GM15510 (cell line): ENCODE data around the gene DNAJC6.

Source experiments
- POLR2A ChIP-seq: IDR thresholded peaks from 3 replicates; pipeline ENCODE4 v1.6.1; 2011; ENCODE audit warnings: borderline replicate concordance; ENCODE audit not compliant: insufficient read length; ENCODE audit errors: extremely low read depth

The DNAJC6 gene

DNA sequence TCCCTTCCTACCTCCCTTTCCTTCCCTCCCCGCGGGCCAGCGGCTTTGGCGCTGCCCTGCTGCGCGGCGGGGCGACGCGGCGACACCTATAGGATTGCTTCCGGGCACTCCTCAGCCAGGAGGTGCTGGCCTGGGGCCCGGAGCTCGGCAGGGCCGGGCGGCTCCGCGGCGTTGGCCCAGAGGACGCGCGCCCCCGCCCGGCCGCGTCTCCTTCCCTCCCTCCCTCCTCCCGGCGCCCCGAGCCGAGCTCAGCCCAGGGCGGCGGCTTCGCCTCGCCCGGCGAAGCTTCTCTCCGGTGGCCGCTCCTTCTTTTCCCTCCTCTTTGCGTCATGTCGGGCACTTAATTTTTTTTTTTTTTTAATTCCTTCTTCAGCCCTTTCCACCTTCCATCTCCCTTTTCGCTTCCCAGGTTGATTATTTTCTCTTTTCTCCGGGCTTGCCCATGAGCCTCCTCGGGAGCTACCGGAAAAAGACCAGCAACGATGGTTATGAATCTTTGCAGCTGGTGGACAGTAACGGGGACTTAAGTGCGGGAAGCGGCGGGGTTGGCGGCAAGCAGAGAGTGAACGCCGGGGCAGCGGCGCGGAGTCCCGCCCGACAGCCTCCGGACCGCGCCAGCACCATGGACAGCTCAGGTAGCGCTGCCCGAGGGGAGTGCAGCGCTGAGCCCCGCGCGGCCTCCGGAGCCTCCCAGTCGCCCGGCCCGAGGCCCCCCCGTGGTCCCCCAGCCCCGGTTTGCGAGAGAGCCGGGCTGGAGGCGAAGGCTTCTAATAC lies at the start of gene DNAJC6:
DNAJC6 (plus strand) TSS at position 240 of the 774 bp plus-strand sequence; CDS start at position 443, 203 bp downstream.
- TF ChIP-seq POLR2A, result no peak

DNA sequence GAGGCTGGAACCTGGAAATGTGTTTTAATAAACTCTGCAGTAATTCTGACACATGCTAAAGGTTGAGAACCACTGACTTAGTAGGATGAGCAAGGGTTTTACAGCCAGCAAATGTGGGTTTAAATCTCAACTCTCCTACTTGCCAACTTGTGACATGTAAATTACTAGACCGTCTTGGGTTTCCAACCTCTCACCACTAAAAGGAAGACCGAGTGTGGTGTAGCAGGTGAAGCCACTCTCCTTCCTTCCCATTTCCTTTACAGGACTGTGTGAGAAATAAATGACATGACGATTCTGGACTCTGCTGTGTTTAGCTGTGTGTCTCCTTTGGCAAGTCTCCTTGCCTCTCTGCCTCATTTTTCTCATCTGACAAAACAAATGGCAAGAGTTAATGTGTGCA lies 49.5 kb upstream of the DNAJC6 start:
- TF ChIP-seq POLR2A, result no peak

DNA sequence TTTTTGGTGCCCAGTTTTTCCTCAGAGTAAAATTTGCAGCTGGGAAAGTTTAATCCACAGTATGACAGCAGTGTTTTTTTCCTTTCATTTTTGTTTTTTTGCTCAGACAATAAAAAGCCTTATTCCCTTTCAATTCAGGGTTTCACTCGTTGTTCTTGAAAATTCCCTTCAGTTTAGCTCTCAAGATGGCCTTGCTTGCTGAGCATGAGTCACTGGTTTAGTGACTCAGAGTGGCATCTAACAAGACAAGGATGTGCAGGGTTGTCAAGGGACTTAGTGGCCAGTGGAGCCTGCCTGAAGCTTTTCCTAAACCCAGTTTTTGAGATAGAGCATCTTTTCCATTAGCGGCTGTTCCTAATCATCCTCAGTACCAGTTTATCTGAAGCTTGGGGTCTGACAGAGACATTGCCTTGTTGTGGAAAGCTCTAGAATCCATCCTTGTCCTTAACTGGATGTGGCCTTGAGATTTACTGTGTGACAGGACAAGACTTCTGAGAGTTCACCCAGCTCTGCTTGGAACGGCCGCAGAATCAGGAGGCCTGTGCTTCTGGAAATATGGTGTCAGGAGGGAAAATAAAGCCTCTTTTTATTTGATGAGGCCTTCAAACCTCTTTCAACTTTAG lies 48.4 kb upstream of the DNAJC6 start:
- no peak for TF ChIP-seq POLR2A

DNA sequence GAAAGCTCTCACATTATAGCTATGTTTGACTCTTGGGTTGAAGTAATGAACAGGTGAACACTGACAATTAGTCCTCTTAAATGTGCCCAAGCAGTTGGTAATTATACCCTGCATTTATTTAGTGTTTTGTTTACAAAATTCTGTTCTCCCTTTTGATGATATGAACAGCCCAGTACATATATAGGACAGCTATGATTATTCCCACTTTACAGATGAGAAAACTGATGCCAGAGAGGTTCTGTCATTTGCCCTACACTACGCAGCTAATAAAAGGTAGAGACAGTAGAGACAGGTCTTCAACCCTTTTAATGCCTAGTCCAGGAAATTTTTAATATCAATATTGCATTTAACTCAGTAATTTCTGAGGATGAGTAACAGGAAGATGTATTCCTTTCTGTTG lies 46.1 kb upstream of the DNAJC6 start:
- TF ChIP-seq POLR2A, result no peak

DNA sequence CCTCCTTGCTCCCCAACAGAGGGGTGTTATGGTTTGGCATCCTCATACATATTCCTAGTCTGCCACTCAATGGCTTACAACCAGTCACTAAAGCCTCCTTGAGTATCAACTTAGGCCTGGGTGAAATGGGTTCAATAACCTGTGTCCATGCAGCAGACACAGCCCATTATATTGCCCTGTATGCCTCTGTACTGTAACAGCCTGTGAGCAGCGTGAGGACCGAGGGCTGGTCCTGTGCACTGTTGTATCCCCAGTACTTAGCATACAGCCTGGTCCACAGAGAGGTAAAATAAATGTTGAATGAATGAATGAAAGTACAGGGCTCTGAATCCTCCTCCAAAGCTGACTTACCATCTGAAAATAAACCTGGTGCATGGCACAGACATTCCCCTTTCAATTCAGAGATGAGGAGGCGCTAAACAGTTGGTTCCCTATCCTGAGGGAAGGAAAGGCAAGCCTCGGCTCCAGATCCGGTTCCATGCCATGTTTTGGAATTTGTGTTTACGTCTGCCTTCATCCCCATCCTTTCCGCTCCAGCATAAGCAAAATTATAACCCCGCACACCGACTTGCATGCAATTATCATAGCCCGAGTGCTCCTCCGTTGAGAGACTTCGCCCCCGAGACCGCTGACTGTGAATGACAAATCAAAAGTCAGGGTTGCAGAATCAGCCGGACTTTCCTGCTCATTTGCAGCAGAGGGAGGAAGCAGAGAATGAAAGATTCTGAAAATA lies 45.0 kb upstream of the DNAJC6 start:
- TF ChIP-seq POLR2A, result no peak

DNA sequence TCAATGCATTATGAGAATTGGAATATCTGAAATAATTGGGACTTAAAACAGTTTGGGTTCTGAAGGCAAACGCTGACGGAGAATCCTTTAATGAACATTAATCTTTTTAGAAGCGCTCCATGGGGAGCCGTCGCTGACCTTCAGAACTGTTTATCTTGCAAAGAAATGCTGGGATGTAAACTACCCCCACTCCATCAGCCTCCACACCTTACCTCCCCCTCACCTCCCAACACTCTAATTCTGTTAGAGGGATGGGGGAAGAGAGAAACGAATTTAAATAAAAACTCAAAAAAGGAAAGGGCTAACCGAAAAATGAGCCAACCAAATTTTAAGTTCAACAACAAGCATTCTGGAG lies 44.1 kb upstream of the DNAJC6 start:
- no peak for TF ChIP-seq POLR2A

DNA sequence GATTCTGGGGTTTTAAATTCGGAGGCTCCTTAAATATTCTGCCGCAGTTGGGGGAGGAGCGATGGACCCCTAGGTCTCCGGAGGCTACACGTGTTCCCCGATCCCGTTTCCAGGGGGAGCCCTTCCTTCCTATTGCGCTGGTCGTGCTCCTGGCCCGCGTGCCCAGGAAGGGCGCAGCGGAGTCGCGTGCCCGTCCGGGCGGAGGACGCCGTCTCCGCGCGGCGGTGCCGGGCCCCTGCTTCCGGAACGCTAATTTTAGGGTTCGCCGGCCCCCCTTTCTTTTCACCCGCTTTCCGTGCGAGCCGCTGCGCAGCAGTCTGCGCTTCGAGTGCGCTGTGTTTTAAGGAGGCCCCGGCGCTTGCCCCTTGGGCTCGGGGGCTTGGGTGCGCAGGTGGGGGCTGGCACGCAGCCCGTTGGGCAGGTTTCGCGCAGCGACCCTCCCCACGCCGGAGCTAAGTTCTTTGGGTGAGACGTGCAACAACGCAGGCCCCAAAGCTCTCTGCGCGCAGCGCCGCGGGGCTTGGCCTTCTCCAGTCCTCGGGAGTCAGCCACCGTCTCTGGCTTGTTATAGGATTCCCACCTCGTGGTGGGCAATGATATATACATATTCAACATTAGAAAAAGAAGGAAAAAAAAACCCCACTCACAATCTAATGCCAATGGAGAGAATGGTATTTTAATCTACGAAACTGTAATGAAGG lies 43.5 kb upstream of the DNAJC6 start:
- peak; percentile 42 for TF ChIP-seq POLR2A

DNA sequence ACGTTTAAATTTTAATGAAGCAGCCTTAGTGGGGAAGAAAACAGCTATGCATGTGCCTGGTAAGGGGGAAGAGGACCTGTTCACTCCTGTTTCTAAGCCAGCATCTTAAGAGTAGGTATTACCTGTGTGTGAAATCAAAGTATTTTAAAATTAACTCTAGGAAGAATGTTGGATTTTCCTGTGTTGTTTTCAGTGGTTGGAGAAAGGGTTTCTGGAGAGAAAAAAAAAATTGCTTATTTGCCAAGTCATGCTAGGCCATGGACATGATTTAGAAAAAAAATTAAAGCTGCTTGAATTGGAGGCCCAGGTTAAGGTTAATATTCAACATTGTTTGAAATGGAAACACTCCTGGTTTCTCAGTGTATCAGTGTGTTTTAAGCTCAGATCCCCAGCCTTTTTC lies 42.9 kb upstream of the DNAJC6 start:
- no peak for TF ChIP-seq POLR2A

DNA sequence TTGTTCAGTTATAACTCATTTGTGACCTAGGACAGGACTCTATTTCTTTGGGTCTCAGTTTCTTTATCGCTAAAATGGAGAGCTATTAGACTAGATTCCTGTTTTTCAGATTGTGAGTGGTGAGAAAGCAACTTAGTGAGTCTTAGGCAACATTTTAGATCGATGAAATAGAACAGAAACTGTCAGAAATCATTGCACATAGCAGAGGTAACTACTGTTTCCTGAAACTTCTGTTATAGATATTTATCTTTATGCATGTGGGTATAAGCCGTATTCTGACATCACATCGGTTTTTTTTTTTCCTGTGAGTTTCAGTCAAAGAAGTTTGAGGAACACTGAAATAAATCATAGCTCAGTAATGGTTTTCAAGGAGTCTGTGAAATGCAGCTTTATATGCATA lies 42.1 kb upstream of the DNAJC6 start:
- no peak for TF ChIP-seq POLR2A

DNA sequence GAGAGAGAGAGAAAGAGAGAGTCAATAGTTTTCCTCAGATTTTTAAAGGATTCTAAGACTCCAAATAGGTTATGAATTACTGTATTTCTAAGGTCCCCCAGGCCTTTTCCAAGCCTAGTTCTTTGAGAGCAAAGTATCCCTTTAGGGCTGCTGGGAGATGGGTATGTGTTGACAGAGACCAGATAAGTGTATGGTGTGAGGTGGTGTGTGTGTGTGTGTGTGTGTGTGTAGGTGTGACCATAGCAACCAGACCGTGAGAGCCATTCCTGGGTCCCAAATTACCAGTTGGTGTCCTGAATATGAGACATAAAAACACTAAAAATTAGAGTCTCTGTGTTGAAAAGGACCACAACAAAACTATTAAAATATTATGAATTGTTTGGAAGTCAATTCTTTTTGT lies 41.7 kb upstream of the DNAJC6 start:
- TF ChIP-seq POLR2A, result no peak

DNA sequence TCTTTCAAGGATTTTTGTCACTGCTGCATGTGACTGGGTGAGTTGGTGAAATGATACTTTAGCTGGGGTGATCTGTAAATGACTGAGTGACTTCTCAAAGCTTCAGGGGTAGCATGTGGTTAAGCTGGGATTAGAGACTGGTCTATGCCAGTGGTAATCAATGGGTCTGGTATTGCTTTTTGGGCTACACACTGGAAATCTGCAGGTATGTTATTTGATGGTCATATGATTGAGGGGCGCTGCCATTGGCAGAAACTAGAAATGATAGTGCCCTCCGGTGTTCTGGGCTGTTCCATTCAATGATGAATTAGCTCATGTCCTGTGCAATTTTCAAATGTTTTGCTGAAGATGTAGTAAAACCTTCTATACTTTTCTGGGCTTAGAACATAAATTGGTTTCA lies 39.7 kb upstream of the DNAJC6 start:
- TF ChIP-seq POLR2A, result no peak

DNA sequence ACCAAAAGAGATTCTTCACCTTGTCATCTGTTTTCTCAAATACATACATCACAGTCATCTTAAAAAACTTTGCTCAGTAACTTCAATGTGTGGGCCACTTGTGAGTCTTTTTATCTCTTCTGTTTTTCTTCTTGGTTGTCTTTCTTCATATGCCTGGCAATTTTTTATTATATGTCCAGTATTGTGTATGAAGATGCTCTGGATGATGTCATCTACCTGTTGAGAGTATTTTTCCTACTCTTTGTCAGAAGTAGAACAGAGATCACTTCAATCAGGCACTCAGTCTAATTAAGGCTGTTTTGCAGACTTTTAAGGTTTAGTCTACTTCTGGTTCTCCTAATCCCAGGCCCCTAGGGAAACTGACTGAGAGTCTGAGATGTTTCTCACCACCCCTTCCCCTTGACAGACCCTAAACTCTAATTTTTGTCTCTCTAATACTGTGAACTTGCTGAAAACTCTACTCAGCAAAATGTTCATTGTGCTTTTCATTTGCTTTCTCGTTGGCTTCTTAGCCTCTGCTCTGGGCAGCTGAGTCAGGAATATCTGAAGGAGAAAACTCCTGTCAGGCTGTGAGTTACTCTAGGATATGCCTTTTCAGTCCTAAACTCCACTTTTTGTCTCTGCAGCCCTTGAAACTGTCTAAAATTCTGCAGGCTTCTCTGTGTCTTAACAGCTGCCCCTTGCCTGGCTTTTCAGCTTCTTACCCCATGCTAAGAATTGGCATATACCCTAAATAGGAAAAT lies 33.0 kb upstream of the DNAJC6 start:
- no peak for TF ChIP-seq POLR2A

DNA sequence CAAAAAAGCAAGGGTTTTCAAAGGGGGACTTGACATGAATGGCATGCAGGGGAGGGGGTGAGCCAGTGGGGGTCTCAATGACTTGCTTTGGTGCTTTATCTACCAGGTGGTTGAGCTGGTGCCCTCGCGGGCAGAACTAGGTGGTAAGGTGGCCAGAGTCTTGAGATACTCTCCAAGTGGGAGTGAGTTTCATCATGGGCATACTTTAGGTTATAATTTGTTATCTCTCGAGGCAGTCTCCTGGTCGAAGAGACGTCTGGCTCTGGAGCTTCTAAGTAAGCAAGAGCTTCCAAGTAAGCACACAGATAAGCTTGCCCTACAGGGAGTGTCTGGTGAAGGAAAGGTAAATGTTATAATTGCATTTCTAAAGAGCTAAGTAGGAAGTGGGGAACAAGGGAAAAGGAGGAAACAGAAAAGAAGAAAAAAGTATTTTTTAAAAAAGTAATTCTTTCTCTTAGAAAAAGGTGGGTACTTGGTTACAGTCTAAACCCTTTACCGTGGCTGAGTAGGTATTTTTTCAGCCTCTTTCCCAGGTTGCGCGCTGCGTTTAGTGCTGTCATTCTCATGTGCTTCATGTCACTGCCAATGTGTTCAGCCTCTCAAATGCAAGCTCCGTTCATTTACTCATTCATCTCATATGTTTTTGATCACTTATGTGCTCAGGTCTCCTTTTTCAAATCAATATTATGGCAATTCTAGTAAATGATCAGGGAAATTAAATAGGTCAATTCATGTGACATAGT lies 31.6 kb upstream of the DNAJC6 start:
- no peak for TF ChIP-seq POLR2A

DNA sequence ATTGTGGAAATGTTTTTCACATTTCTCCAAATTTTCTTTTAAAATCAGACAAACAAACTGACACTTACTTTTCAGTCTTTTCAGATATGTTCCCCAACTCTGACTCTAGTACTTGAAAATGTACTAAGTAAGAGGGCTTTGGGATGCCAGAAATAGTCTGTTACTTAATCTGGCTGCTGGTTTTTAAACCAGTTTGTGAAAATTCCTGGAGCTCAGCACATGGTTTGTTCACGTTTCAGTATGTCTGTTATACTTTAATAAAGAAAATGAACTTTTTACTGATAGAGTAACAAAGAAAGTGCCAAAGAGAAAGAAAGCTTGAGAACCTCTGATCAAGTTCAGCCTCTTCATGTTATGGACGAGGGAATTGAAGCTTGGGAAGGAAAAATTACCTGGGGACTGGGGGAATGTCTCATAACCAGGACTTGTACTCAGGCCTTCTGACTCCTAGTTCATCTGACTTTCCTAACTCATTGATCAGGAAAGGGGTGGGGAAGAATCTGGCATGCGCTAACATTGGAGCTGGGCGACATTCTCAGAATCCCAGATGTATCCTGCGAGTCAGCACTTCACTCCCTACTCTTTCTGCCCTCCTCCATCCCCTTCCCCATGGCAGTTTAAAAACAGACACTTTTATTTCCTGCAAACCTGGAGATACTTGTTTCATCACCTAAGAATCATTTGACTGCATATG lies 30.8 kb upstream of the DNAJC6 start:
- TF ChIP-seq POLR2A, result no peak
